Measurements from ENCODE around the gene PROCA1. TPM values are rescaled to one million over a fixed set of nuclear protein-coding genes. Genes with fewer than 3 reads are reported as not detected.

The PROCA1 gene
- total and polyA plus RNA-seq, 9 of the 15 experiments (the other 6 are each of a cell fraction or from before 2014, with no cell fraction given), result 0.78 to 16.2 (median 5.6) TPM

DNA sequence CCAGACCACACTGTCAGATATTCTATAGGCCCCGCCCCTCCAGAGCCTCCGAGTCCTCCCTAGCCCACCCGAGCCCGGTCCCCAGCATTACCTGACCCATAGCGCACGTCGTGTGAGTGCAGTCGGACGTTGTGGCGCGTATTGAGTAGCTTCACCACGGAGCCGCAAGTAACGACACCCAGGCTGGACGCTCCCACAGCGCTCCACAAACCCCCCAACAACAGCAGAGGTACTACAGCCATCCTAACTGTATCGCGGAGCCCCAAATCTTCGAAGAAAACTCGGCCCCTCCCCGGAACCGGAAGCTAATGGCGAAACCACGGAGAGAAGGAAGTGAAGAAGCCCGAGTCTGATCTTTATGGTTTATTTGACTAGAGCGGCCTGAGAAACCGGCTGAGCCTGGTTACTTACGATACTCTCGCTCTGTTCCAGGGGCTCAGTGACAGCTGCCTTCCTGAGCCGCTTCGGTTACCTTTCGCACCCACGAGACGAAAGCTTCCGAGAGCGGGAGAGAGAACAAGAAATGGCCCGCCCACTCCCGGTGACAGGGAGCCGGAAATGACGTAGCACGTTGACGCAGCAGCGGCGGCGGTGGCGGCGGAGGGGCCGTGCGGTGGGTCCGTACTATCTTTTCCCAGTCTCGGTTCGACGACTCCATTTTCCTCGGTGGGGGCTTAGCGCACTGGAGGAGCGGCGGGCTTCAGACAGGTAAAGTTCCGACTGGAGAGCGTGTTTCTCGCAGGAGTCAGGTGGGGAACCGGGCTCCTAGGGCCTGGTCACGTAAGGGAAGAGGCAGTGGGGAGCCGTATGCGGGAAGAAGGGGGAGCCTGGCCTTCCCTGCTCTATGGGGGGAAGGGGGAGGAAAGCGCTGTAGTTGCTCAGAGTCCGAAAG is 49.8 kb downstream of the PROCA1 start, which contains the start of the genes SDF2 and SUPT6H (continued):
- TF ChIP-seq ZNF584 (CRISPR knock-in tag; IDR thresholded peaks at IDR 0.05; ENCODE audit: low read depth) (no peak), PRMT5 (CRISPR knock-in tag; IDR thresholded peaks at IDR 0.05) (no peak), ZNF408 (CRISPR knock-in tag; IDR thresholded peaks at IDR 0.05; ENCODE audit: low read depth) (no peak), HCFC1 (IDR thresholded peaks at IDR 0.05; ENCODE audit: low read depth, low read length) (peak; percentile 59), ZNF668 (CRISPR knock-in tag; IDR thresholded peaks at IDR 0.05) (no peak), ZBTB43 (CRISPR knock-in tag; IDR thresholded peaks at IDR 0.05) (0 out of 2 replicates have a peak, but pooled peaks have one; percentile 51), ARNT (IDR thresholded peaks at IDR 0.05) (0 out of 4 replicates have a peak, but pooled peaks of 1 of the 2 experiments have one; percentile 54), SOX6 (IDR thresholded peaks at IDR 0.05) (0 out of 2 replicates have a peak, but pooled peaks have one; percentile 10), ELK3 (CRISPR knock-in tag; IDR thresholded peaks at IDR 0.05) (no peak), SMARCA4 (IDR thresholded peaks at IDR 0.05) (peak; percentile 43; the same call in 1 of the 2 replicates), FOXM1 (IDR thresholded peaks at IDR 0.05; ENCODE audit: low read depth) (no peak), FOXM1 (CRISPR knock-in tag; IDR thresholded peaks at IDR 0.05; ENCODE audit: low read depth) (no peak), GATA2 (CRISPR knock-in tag; IDR thresholded peaks at IDR 0.05) (no peak), ZNF324 (CRISPR knock-in tag; IDR thresholded peaks at IDR 0.05) (no peak), SRSF9 (IDR thresholded peaks at IDR 0.05; ENCODE audit: borderline replicate concordance, low read depth, low read length) (no peak), GABPA (tag; conservative IDR thresholded peaks at IDR 0.05; ENCODE audit: low read depth) (peak; percentile 98), RBM15 (IDR thresholded peaks at IDR 0.05; ENCODE audit: insufficient read depth, low read length) (no peak), ZNF41 (CRISPR knock-in tag; conservative IDR thresholded peaks at IDR 0.05) (no peak)
- TF ChIP-seq, protein P1, sequence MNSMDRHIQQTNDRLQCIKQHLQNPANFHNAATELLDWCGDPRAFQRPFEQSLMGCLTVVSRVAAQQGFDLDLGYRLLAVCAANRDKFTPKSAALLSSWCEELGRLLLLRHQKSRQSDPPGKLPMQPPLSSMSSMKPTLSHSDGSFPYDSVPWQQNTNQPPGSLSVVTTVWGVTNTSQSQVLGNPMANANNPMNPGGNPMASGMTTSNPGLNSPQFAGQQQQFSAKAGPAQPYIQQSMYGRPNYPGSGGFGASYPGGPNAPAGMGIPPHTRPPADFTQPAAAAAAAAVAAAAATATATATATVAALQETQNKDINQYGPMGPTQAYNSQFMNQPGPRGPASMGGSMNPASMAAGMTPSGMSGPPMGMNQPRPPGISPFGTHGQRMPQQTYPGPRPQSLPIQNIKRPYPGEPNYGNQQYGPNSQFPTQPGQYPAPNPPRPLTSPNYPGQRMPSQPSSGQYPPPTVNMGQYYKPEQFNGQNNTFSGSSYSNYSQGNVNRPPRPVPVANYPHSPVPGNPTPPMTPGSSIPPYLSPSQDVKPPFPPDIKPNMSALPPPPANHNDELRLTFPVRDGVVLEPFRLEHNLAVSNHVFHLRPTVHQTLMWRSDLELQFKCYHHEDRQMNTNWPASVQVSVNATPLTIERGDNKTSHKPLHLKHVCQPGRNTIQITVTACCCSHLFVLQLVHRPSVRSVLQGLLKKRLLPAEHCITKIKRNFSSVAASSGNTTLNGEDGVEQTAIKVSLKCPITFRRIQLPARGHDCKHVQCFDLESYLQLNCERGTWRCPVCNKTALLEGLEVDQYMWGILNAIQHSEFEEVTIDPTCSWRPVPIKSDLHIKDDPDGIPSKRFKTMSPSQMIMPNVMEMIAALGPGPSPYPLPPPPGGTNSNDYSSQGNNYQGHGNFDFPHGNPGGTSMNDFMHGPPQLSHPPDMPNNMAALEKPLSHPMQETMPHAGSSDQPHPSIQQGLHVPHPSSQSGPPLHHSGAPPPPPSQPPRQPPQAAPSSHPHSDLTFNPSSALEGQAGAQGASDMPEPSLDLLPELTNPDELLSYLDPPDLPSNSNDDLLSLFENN (IDR thresholded peaks at IDR 0.05; ENCODE audit: low read depth in 2 of 2, low read length in 2 of 2), result peak in 1 of 2 experiments; percentile 37; a peak in 1 of 4 replicates
- TF ChIP-seq, protein P2, sequence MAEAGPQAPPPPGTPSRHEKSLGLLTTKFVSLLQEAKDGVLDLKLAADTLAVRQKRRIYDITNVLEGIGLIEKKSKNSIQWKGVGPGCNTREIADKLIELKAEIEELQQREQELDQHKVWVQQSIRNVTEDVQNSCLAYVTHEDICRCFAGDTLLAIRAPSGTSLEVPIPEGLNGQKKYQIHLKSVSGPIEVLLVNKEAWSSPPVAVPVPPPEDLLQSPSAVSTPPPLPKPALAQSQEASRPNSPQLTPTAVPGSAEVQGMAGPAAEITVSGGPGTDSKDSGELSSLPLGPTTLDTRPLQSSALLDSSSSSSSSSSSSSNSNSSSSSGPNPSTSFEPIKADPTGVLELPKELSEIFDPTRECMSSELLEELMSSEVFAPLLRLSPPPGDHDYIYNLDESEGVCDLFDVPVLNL (CRISPR knock-in tag; IDR thresholded peaks at IDR 0.05; ENCODE audit: low read depth), result 0 out of 2 replicates have a peak, but pooled peaks have one; percentile 13
- TF ChIP-seq, protein P3, sequence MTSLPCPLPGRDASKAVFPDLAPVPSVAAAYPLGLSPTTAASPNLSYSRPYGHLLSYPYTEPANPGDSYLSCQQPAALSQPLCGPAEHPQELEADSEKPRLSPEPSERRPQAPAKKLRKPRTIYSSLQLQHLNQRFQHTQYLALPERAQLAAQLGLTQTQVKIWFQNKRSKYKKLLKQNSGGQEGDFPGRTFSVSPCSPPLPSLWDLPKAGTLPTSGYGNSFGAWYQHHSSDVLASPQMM (CRISPR knock-in tag; IDR thresholded peaks at IDR 0.05), result no peak
